Endothelial cell (in vitro differentiated cells): ENCODE measurements around the gene NIP7. TPM values are rescaled to one million over a fixed set of nuclear protein-coding genes. Genes with fewer than 3 reads are reported as not detected.

Experiments
- DNase-seq: peaks from one replicate; pipeline ENCODE4 v3.0.0; 2021; ENCODE audit warnings: low spot score
- H3K27ac Mint-ChIP-seq: one replicate; pipeline ENCODE4 v1.8.0; 2021; ENCODE audit warnings: mixed read lengths, inconsistent platforms; ENCODE audit not compliant: unreplicated experiment
- H3K27me3 Mint-ChIP-seq: one replicate; pipeline ENCODE4 v1.8.0; 2021; ENCODE audit warnings: mild to moderate bottlenecking, moderate library complexity, mixed read lengths, inconsistent platforms; ENCODE audit not compliant: unreplicated experiment
- H3K36me3 Mint-ChIP-seq: one replicate; pipeline ENCODE4 v1.8.0; 2021; ENCODE audit warnings: mild to moderate bottlenecking, low read depth, mixed read lengths, inconsistent platforms; ENCODE audit not compliant: unreplicated experiment
- H3K4me1 Mint-ChIP-seq: one replicate; pipeline ENCODE4 v1.8.0; 2021; ENCODE audit warnings: mild to moderate bottlenecking, mixed read lengths, inconsistent platforms; ENCODE audit not compliant: unreplicated experiment
- H3K4me3 Mint-ChIP-seq: one replicate; pipeline ENCODE4 v1.8.0; 2021; ENCODE audit warnings: mild to moderate bottlenecking, mixed read lengths, inconsistent platforms; ENCODE audit not compliant: unreplicated experiment
- H3K9me3 Mint-ChIP-seq: one replicate; pipeline ENCODE4 v1.8.0; 2021; ENCODE audit warnings: mixed read lengths, inconsistent platforms; ENCODE audit not compliant: unreplicated experiment
- total RNA-seq: library from RNA; stranded (reverse); fragmentation: NEBNext Ultra II Directional; extraction: Animal tissue kit (Norgen Biotek cat#: 25700); gene quantifications from one replicate; pipeline ENCODE4 v1.2.1, GENCODE V29; 2021; ENCODE audit not compliant: unreplicated experiment
- TF ChIP-seq, protein P1 (sequence below): fragments of 200-600 bp; sonication (generic); IDR thresholded peaks from one replicate; pipeline ENCODE4 v1.5.0; 2021; ENCODE audit warnings: antibody characterized with exemption; ENCODE audit not compliant: unreplicated experiment

The NIP7 gene
- total RNA-seq, 1 donor from 2014 or later: 34.4 TPM

DNA sequence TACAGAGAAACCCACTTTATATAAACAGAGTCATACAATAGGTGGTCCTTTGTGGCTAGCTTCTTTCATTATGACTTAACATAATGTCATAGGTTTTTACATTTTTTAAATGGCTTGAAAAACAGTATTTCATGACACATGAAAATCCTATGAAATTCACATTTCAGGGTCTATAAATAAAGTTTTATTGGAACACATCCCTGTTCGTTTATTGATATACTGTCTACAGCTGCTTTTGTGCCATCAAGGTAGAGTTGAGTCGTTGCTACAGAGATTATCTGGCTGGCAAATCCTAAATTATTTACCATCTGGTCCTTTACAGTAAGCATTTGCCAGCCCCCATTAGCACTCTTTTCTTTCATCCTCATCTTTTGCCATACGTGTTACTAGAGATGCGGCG lies 26.1 kb upstream of the NIP7 start:
- H3K4me3 Mint-ChIP-seq: peak overlapping the region; percentile 60
- no peaks in the 10 kb centered on the region for H3K9me3 Mint-ChIP-seq
- peak overlapping the region; percentile 24 for H3K27ac Mint-ChIP-seq
- H3K27me3 Mint-ChIP-seq: peaks cover 13% of the 10 kb centered on the region
- peaks cover 22% of the 10 kb centered on the region for H3K36me3 Mint-ChIP-seq
- H3K4me1 Mint-ChIP-seq: peaks cover 16% of the 10 kb centered on the region
- TF ChIP-seq, protein P1, sequence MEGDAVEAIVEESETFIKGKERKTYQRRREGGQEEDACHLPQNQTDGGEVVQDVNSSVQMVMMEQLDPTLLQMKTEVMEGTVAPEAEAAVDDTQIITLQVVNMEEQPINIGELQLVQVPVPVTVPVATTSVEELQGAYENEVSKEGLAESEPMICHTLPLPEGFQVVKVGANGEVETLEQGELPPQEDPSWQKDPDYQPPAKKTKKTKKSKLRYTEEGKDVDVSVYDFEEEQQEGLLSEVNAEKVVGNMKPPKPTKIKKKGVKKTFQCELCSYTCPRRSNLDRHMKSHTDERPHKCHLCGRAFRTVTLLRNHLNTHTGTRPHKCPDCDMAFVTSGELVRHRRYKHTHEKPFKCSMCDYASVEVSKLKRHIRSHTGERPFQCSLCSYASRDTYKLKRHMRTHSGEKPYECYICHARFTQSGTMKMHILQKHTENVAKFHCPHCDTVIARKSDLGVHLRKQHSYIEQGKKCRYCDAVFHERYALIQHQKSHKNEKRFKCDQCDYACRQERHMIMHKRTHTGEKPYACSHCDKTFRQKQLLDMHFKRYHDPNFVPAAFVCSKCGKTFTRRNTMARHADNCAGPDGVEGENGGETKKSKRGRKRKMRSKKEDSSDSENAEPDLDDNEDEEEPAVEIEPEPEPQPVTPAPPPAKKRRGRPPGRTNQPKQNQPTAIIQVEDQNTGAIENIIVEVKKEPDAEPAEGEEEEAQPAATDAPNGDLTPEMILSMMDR: no peak
- no peak for DNase-seq

DNA sequence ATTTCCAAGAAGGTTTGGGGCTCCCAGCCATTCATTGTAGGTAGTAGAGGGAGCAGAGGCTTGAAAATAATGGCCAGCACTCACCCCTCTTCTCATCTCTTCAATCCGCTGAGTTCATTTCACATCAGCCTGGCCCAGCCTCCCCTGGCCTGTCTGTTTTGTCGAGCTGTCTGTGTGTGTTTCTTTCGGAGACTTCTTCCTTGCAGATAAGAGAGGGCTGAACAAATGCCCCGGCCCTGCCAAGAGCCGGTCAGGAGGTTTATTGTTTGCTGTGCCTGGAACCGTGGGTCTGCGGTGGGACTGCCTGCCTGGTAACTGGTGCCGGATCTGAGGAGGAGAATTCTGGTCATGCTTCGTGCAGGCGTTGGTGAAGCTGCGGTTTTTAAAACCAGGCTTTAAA lies 25.0 kb upstream of the NIP7 start:
- Mint-ChIP-seq H3K36me3 (peaks cover 28% of the 10 kb centered on the region), H3K9me3 (no peaks in the 10 kb centered on the region), H3K27ac (no peak overlapping the region), H3K4me3 (no peak overlapping the region), H3K27me3 (peaks cover 13% of the 10 kb centered on the region), H3K4me1 (peaks cover 11% of the 10 kb centered on the region)
- DNase-seq: no peak
- TF ChIP-seq, protein P1: no peak

DNA sequence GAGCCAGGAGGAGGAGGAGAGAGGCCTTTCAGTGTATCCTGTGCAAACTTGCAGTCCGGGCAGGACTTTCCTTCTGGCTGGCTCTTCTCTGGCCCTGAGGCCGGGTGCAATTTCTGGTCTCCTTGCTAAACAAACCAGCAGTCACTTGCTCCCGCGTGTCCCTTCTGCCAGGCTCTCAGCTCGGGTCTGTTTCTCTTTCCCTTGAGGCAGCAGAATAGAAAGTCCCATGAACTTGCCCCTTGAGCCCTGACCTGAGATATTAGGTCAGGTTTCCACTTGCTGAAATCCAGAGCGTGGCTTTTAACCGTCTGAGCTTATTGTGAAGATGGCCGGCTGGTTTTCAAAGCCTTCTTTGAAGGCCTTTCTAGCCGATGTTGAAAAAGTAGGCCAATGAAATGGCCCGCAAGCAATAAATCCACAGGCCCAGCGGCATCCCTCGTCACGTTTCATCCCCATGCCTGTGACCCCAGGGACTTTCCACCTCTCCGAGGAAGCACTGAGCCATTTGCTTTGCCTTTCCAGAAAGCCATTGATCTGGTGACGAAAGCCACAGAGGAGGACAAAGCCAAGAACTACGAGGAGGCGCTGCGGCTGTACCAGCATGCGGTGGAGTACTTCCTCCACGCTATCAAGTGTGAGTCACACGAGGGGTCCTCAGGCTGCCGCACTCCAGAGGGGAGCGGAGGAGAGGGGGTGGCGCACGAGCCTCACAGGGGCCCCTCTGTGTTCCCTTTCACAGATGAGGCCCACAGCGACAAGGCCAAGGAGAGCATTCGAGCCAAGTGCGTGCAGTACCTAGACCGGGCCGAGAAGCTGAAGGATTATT lies 23.9 kb upstream of the NIP7 start:
- Mint-ChIP-seq H3K27ac (no peak overlapping the region), H3K9me3 (no peaks in the 10 kb centered on the region), H3K4me1 (peaks cover 8% of the 10 kb centered on the region), H3K36me3 (peaks cover 28% of the 10 kb centered on the region), H3K27me3 (peaks cover 16% of the 10 kb centered on the region), H3K4me3 (peak overlapping the region; percentile 31)
- DNase-seq: no peak
- TF ChIP-seq, protein P1: no peak

GRCh38 chr16:69316595-69317034 lies 23.0 kb upstream of the NIP7 start:
- H3K27me3 Mint-ChIP-seq: peaks cover 19% of the 10 kb centered on the region
- no peak overlapping the region for H3K27ac Mint-ChIP-seq
- peaks cover 36% of the 10 kb centered on the region for H3K36me3 Mint-ChIP-seq
- peaks cover 7% of the 10 kb centered on the region for H3K4me1 Mint-ChIP-seq
- no peaks in the 10 kb centered on the region for H3K9me3 Mint-ChIP-seq
- H3K4me3 Mint-ChIP-seq: no peak overlapping the region
- DNase-seq: no peak
- TF ChIP-seq, protein P1: no peak
